B cell (primary cell): ENCODE measurements around the gene HDAC11.
"Not testable (repeated sequence)": the region's sequence is repeated elsewhere in the genome, so short reads cannot be mapped to it uniquely, and the experiment has no call there.

Source experiments
- CTCF ChIP-seq: fragments of 200-600 bp; IDR thresholded peaks from one replicate; pipeline ENCODE4 v1.8.0; 2022; ENCODE audit warnings: antibody characterized with exemption, mild to moderate bottlenecking
- EZH2 ChIP-seq: IDR thresholded peaks from 2 replicates; pipeline ENCODE4 v1.6.1; 2012; ENCODE audit warnings: borderline replicate concordance, low read depth, mild to moderate bottlenecking, moderate library complexity, low read length; ENCODE audit not compliant: insufficient read depth, poor library complexity, severe bottlenecking

- TF ChIP-seq CTCF, EZH2: not testable (repeated sequence)
Observed at GRCh38 chr3:13430411-13430875, 49.7 kb upstream of the HDAC11 start.
